GM19397 (cell line): ENCODE results near the gene PRKAA2.

ENCODE experiments used
- ATAC-seq: cut with Tn5 transposase; IDR thresholded peaks from one replicate; pipeline ENCODE4 v1.9.1; 2021; ENCODE audit warnings: mild to moderate bottlenecking, moderate library complexity; ENCODE audit not compliant: unreplicated experiment

Gene PRKAA2

DNA sequence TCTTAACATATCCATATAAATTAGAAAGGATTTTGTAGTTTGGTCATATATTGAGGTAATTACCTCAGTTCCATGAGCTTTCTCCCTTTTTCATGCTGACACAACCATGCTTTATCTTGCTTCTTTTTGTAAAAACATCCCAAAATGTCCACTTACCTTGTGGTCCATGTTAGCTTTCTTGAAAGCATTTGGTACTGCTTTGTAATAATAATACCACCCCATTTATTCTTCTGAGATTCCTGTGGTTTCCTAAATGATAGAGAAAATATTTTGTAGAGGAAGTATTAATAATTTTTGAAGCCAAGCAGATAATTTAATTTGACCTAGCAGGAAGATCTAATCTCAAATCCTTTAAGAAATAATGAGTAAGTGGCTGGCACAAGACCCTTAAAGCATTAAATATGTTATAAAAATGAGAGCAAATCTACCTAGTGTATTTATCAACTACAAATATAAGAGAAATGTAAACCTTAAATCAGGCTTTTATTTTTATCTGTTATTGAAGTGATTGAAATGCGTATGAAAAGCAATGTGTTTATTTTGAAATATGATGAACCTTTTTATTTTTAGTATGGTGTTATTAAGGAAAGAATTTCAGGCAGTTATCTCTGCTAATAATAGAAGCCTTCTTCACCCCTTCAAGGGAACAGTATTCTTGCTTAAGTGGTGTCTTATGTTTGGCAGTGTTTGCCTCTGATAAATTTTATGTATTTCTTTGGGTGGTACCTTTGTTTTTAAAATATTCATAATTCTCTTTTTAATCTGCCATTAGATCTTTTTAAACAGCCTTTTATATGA is 9.2 kb downstream of the PRKAA2 start:
- no peak for ATAC-seq

GRCh38 chr1:56655991-56656613 is 11.0 kb downstream of the PRKAA2 start:
- no peak for ATAC-seq

GRCh38 chr1:56658254-56658653 is 13.1 kb downstream of the PRKAA2 start:
- ATAC-seq, result no peak

DNA sequence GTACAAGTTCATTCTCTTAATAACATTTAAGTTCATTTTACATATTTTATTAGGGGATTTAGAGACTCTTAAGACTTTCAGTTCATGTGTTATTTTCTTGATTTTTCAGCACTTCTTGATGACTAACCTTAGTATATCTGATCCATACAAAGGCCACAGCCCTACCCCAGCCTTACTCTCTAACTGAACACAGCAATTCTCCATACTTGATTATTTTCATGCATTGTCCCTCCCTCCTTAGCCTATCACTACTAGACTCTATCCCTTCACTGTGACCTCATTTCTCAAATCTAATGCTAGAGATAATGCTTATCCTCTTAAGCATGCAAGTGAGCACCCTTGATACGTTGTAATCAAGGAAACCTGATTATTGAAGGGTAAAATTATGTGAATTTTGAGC is 15.2 kb downstream of the PRKAA2 start:
- ATAC-seq, result no peak

DNA sequence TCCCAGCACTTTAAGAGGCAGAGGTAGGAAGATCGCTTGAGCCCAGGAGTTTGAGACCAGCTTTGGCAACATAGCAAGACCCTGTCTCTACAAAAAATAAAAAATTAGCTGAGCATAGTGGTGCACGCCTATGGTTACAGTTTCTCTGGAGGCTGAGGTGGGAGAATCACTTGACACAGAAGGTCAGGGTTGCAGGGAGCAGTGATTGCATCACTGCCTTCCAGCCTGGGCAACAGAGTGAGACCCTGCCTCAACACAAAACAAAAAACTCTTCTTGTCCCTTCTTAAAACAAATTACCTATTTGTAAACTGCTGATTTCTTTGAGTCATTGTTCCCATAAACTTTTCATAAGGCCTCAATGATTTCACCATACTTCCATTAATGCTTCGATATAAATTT is 18.7 kb downstream of the PRKAA2 start:
- ATAC-seq, result no peak

GRCh38 chr1:56665384-56665783 is 20.3 kb downstream of the PRKAA2 start:
- ATAC-seq, result no peak

GRCh38 chr1:56666112-56666608 is 21.0 kb downstream of the PRKAA2 start:
- ATAC-seq, result no peak

- no peak for ATAC-seq
Measured at GRCh38 chr1:56670350-56670749, 25.2 kb downstream of the PRKAA2 start.

DNA sequence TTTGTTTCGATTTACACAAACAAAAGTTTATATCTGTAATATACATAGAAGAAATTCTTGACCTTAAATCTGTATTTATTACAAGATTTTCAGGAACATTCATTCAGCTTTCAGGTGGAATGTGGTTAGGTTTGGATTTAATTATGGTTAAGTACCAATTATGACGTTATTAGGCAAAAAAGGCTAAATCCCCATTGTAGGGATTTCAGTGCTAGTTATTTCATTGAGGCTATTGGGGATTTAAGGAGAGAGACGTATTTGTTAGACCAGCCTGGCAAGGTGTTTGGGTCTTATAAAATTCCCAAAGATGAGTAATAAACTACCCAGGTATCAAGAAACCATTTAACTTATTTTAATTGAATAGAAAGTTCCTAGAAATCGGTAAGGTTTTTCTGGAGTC is 26.0 kb downstream of the PRKAA2 start:
- ATAC-seq, result no peak

DNA sequence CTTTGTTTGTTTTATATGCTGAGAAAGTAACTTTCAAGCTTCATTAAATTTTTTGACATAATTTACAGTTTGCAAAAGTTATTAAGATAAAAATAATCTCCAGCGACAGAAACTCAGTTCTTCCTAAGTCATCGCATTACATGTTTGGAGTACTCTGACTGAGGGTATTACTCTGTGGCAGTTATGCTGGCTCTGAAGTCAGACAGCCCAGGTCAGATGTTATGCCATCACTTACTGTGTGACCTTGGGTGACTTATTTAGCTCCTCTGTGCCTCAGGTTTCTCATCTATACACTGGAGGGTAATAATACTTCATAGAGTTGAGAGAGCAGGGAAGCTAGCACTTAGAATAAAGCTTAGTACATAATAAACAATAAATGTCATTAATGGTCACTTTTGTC is 26.4 kb downstream of the PRKAA2 start:
- no peak for ATAC-seq

GRCh38 chr1:56672579-56672978 is 27.5 kb downstream of the PRKAA2 start:
- ATAC-seq, result no peak

- no peak for ATAC-seq
Measured at GRCh38 chr1:56675763-56676162, 30.6 kb downstream of the PRKAA2 start.

GRCh38 chr1:56676571-56677035 is 31.5 kb downstream of the PRKAA2 start:
- ATAC-seq, result no peak

DNA sequence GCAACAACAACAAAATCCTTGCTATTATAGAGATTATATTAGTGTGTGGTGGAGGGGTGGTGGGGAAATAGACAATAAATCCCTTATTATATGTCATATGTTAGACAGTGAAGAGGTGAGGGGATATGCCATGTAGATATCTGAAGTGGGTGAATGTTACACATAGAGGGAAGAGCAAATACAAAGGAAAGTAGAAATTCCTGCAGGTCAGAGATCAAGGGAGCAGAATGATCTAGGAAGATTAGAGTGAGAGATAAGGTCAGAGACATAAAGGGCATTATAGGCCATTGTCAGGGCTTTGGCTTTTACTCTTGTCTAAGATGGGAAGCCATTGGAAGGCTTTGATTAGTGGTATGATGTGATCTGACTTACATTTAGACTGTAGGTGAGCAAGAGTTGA is 38.5 kb downstream of the PRKAA2 start:
- no peak for ATAC-seq

- no peak for ATAC-seq
Measured at GRCh38 chr1:56686169-56686568, 41.1 kb downstream of the PRKAA2 start.

- no peak for ATAC-seq
Measured at GRCh38 chr1:56688522-56689026, 43.5 kb downstream of the PRKAA2 start.

DNA sequence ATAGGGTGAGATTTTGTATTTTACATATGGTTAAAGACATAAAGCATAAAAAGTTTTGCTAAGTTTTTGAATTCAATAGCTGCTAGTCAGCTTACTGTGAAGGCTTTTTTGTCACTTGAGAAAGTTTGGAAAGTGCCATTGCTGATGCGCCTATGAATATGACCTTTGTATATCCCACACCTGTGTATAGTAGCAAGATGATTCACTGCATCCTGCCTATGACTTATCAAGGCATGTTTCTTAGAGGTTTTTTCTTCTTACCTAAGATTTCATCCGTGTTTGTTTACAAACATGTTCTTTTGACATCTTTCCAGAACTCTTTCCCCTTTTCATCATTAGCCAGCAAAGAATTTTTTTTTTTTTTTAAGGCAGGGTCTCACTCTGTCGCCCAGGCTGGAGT is 51.5 kb downstream of the PRKAA2 start:
- no peak for ATAC-seq

- no peak for ATAC-seq
Measured at GRCh38 chr1:56703747-56704146, 58.6 kb downstream of the PRKAA2 start.

DNA sequence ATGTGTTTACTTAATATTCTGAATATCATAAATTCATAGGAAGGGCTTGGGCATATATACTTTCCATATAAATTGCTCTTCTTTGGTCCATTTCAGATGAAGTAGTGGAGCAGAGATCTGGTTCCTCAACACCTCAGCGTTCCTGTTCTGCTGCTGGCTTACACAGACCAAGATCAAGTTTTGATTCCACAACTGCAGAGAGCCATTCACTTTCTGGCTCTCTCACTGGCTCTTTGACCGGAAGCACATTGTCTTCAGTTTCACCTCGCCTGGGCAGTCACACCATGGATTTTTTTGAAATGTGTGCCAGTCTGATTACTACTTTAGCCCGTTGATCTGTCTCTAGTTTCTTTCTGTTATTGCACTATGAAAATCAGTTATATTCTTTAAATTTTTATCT is 62.3 kb downstream of the PRKAA2 start:
- ATAC-seq, result no peak

DNA sequence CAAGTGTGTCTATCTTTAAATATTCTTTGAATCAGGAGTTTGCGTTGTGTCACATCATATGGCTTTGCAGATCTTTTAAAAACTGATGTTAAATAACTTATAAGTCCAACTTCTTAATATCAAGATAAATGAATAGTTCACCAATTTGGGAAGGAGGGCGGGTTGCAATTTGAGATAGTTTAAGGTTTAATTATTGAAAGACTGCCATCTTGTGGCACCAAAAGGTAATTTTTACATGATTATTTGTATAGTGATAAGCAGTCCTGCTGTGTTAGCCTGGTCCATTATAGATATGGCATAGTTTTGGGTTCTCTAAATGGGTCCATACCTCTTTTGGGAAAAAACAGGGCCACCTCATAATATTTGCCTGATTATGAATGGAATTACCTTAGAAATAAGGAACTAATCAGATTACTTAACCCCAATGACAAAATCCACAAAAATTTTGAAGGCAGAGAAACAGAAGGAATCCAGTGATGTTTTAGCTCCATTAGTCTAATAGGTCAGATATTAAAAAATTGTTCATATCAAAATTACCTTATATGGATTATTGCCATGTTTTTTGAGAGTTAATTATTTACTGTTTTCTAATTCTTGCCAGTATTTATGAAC is 64.3 kb downstream of the PRKAA2 start:
- ATAC-seq, result no peak

GRCh38 chr1:56709995-56710394 is 64.9 kb downstream of the PRKAA2 start:
- no peak for ATAC-seq

DNA sequence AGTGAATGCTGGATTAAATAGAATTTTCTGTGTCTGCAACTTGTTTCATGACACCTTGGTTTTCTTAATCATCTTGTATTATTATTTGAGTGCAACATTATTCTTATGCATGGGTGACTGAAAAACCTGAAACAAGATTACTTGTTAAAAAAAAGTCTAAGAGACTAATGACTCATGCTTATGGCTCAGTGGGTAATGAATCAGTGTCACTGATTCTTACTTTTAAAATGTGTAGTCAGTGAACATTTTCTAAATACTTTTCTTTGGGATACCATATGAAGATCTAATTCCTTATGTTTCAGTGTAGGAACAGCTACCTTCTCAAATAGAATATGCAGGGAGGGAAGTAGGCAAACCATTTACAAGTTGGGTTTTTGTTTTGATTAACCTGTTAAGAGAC is 65.5 kb downstream of the PRKAA2 start:
- ATAC-seq, result no peak
